Sciatic nerve (tissue), 2 donors: ENCODE measurements around the gene WIZ. TPM values are rescaled to one million over a fixed set of nuclear protein-coding genes. Genes with fewer than 3 reads are reported as not detected.

Source experiments
- ATAC-seq: fragments of 200-7000 bp; cut with Tn5 transposase; one replicate; pipeline ENCODE4 v1.9.1; 2020; ENCODE audit warnings: mild to moderate bottlenecking, moderate library complexity
- DNase-seq: peaks from one replicate; pipeline ENCODE4 v3.0.0-alpha.2; 2020; ENCODE audit warnings: low spot score
- intact Hi-C: fragments of 100-400 bp; cut with DNase I; formaldehyde crosslinking; loops from one replicate; pipeline ENCODE4 v1.14.2; 2022
- total RNA-seq: library from RNA; stranded (reverse); fragmentation: NEBNext Ultra II Directional; extraction: Animal tissue kit (Norgen Biotek cat#: 25700); gene quantifications from one replicate; pipeline ENCODE4 v1.2.1, GENCODE V29; 2021
- donor health status: DM: no; HTN: no; CAD: no.
- donor health status: DM: no; HTN: no; CAD: no.

The WIZ gene
- total RNA-seq, 1 donor from 2014 or later: 30.2 TPM

DNA sequence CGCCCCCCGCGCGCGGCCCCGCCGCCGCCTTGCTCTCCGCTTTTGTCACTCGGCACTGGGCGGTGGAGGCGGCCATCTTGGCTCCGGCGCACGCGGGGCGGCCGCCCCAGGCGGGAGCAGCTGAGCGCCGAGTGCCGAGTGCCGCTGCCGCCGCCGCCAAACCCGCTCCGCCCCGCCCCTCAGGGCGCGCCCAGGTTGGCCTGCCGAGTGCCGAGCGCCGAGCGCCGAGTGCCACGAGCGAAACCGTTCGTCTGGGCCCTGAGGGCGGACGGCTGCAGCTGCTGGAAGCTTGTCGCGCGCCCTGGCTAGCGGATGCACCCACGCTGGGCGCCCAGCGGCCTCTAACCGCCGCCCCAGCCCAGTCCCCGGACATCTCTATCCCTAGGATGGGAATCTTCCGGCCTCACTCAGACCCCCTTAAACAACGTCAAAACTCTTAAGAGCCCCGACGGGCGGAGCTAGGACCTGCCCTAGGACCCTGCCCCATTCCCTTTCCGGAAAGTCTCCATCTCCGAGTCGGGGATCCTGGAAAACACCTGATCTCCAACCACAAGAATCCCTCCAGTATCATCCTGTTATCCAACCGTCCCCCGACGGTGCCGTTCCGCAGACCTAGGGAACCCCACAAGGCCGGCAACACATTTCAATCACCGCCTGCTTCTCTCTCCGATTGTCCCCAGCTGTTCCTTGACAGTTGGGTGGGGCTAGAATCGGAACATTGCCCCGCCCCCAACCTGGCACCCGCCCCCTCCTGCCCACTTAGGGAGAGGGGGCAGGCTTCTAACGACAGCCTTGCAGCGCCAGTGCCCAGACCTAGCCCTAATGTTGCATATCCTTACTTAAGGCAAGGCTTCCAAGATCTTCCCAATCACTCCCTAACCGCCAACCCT lies 16.9 kb downstream of the WIZ start:
- ATAC-seq (peak; percentile 92), DNase-seq (peak; percentile 95)
- intact Hi-C loops: no loop called here

GRCh38 chr19:15432018-15432494 lies 17.7 kb downstream of the WIZ start:
- no peak for DNase-seq
- no peak for ATAC-seq
- intact Hi-C loops: no loop called here

GRCh38 chr19:15431396-15432017 lies 18.2 kb downstream of the WIZ start:
- DNase-seq (no peak), ATAC-seq (no peak)
- intact Hi-C loops: no loop called here

GRCh38 chr19:15430526-15431120 lies 19.1 kb downstream of the WIZ start:
- no peak for ATAC-seq
- no peak for DNase-seq
- intact Hi-C loops: no loop called here

DNA sequence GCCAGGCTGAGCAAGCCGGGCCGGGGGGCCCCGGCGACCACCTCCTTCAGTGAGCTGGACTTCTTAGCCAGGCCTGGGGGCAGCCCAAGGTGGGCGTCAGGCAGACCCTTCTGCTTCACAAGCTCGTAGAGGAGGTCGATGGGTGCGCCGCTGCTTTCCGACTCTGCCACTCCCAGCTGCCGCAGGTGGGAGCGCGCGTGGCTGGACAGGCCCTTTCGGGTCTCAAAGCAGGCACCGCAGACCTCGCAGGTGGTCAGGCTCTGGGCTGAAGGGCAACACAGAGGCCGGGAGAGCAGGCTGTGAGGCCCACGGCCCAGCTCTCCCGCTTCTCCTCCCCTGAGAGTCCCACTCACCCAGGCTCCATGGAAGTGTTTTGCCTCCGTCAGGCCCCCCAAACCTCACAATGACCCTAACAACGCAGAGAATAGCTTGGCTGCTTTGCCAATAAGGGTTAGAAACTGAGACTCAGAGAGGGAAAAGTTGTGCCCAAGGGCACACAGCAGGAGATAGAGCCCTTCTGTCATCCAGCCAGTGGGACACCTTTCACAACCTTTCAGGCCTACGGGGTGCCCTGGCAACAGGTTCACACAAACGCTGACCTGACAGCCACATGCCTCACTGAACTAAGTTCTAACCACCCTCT lies 19.8 kb downstream of the WIZ start:
- intact Hi-C loops: no loop called here

GRCh38 chr19:15428956-15429824 lies 20.6 kb downstream of the WIZ start:
- DNase-seq: no peak
- no peak for ATAC-seq
- intact Hi-C loops: no loop called here

More for the DNA sequence above, 19.8 kb downstream of the WIZ start:
- ATAC-seq (no peak), DNase-seq (no peak)

- ATAC-seq (no peak), DNase-seq (no peak)
- intact Hi-C loops: no loop called here
Observed at GRCh38 chr19:15427991-15428471, 21.7 kb downstream of the WIZ start.

DNA sequence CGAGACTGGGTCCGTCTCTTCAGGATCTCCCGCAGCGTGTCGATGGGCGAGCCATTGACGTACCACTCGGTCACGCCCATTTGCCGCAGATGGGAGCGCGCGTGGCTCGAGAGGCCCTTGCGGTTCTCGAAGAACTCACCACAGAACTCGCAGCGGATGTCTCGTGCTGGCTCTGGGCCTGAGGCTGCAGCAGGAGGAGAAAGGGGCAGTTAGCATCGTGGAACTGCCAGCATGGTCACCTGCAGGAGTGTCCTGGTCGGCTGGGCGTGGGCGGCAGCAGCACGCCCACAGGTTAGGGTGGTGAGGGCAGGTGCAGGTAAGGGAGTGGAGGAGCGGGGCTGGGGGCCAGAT lies 22.4 kb downstream of the WIZ start:
- DNase-seq: no peak
- intact Hi-C loops: no loop called here
- no peak for ATAC-seq

DNA sequence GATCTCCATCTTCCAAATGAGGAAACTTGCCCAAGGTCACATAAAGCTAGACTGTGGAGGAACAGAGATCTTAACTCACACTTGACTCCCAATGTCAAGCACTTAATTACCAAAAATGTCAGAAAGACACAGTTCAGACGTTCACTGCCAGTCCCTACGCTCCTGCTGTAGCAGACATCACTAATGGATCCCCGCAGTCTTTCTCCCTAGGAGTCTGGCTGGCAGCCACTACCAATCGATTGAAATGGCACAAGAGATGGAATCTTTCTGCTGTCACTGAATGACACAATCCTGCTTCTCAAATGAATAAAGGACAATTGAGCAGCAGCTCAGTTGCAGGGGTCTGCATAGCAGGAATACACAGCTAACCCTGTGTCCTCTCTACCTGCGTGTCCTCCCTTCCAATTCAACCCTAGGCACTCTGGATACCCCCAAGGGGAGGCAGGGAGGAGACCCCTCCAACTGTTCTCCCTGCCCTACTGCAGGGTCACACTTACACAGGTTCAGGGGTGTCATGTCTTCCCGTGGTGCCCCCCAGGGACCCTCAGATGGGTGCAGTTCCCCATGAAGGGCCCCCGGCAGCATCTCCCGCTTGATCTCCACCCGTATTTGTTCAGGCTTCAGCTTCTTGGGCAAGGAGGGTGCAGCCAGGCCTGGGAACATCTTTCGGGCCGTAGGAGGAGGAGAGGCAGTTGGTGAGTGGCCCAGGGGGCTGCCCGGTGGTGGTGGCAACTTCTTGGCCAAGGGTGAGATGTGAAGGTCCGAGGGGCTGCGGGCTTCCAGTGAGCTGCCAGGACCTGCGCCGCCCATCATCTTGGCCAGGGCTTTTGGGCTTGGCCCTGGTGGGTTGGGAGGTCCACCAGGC lies 23.0 kb downstream of the WIZ start:
- ATAC-seq: no peak
- DNase-seq: no peak
- intact Hi-C loops: no loop called here

GRCh38 chr19:15425321-15425950 lies 24.3 kb downstream of the WIZ start:
- DNase-seq: no peak
- no peak for ATAC-seq
- intact Hi-C loops: no loop called here

DNA sequence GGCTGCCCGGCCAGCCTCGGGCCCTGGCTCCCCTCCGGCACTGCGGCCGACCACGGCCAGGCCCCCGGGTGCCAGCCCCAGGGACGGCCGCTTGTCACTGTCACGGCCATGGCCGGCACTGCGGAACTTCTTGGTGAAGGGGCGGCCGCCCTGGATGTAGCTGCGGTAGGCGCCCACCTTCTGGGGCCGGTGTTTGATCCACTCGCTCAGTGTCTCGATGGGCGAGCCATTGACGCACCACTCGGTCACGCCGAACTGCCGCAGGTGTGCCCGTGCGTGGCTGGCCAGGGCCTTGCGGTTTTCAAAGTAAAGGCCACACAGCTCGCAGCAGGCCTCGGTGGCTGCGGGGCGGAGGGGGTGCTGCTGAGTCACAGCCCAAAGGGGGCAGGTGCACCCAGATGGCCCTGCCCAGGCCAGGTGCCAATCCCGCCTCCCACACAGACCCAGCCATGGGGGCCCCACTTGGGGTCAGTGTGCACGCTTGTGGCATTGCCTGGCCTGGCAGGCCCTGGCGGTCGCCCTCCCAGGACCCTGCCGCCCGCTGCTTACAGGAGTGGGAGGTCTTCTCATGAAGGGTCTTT lies 25.0 kb downstream of the WIZ start:
- intact Hi-C loops: no loop called here
- DNase-seq (no peak), ATAC-seq (no peak)

DNA sequence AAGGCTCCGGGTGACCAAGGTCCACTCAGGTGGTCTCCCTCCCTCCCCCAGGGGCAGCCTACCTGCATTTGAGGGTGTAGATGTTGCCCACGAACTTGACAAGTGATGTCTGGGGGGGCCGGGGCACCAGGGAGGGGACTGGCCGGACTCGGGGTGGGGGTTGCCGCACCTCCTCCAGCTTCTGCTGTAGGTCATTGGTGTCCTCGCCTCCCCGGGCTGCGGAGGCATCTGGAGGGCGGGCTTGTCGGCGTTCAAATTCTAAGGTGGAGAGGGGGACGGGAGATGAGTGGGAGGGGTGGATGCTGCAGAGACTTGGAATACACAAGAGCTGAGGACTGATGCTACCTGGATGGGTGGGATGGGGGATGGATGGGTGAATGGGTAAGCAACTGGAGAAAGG lies 25.6 kb downstream of the WIZ start:
- no peak for DNase-seq
- intact Hi-C loops: no loop called here
- no peak for ATAC-seq

GRCh38 chr19:15423130-15423529 lies 26.6 kb downstream of the WIZ start:
- DNase-seq: no peak
- ATAC-seq: no peak
- intact Hi-C loops: no loop called here

DNA sequence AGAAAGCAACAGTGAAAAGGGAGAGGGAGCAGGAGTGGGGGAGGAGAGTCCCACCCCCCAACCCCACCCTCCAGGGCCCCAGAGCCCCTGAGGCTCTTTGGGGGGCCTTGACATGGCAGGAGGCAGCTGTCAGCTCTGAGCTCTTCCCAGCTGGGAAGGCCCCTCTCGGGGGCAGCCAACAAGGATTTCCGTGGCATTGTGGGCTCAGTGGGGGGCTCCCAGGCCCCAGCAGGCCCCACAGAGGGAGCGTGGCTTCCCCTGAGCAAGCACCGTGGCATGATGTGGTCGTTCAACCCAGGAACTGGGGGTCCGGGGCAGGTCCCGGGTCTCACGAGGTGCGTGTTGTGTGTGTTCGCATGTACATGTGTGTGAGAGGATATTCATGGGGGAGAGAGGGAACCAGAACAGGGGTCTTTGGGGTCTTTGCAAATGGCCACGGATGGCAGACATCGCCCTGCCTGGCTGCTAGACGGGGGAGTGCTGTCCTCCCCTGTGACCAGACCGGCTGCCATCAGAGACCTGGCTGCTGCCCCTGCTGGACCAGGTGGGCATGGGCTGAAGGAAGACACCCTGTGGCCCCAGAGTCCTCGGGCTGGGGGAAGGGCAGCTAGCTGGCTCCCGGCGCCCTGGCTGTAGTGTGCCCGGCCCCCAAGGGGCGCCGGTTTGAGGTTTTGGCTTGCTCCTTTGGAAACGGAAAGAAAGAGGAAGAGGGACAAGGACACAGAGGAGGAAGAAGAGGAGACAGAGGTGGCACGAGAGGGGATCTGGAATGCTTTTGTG lies 27.3 kb downstream of the WIZ start:
- ATAC-seq: no peak
- DNase-seq: no peak
- intact Hi-C loops: no loop called here

- intact Hi-C loops: no loop called here
- no peak for ATAC-seq
- no peak for DNase-seq
Observed at GRCh38 chr19:15421721-15422260, 28.0 kb downstream of the WIZ start.

- ATAC-seq (no peak), DNase-seq (no peak)
- intact Hi-C loops: no loop called here
Observed at GRCh38 chr19:15421136-15421695, 28.5 kb downstream of the WIZ start.
